CD4-positive, alpha-beta T cell treated with Interleukin-6 at 100 ng/mL for 8 hours (primary cell): ENCODE data around the gene PDIK1L.

ENCODE experiments used
- DNase-seq: peaks from one replicate; pipeline ENCODE4 v3.0.0-alpha.2; 2020; ENCODE audit warnings: mixed read lengths, low spot score

The PDIK1L gene

GRCh38 chr1:26111530-26112406 is at the start of gene PDIK1L:
TSS of gene PDIK1L (plus strand) at chr1:26111824. CDS start at chr1:26114309, 2,485 bp downstream.
- peak; percentile 92 for DNase-seq

DNA sequence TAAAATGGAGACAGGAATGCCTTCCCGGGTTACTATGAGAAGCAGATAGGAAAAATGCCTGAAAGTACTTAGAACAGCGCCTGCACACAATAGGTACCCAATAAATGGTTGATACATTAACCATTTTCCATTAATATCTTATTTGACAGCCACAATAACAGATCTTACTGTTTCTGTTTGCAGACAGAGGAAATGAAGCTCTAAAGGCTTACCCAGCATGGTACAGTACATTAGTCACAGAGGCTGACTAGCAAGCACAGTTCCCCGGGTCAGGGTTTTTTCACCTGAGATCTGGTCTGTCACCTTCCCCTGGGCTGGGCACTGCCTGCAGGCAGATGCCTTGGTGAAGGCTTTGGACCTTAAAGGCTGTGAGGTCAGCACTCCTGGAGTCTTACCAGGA is 47.1 kb upstream of the PDIK1L start:
- no peak for DNase-seq

- no peak for DNase-seq
These were observed 45.5 kb upstream of the PDIK1L start for GRCh38 chr1:26066160-26066559.

- no peak for DNase-seq
These were observed 44.8 kb upstream of the PDIK1L start for GRCh38 chr1:26066857-26067256.

GRCh38 chr1:26067432-26067911 is 44.2 kb upstream of the PDIK1L start, which contains the start of gene TRIM63:
TSS of gene TRIM63 (minus strand) at chr1:26067630. CDS start at chr1:26067494, 136 bp downstream.
- DNase-seq = no peak

- DNase-seq = no peak
These were observed 41.7 kb upstream of the PDIK1L start for GRCh38 chr1:26069941-26070295.

DNA sequence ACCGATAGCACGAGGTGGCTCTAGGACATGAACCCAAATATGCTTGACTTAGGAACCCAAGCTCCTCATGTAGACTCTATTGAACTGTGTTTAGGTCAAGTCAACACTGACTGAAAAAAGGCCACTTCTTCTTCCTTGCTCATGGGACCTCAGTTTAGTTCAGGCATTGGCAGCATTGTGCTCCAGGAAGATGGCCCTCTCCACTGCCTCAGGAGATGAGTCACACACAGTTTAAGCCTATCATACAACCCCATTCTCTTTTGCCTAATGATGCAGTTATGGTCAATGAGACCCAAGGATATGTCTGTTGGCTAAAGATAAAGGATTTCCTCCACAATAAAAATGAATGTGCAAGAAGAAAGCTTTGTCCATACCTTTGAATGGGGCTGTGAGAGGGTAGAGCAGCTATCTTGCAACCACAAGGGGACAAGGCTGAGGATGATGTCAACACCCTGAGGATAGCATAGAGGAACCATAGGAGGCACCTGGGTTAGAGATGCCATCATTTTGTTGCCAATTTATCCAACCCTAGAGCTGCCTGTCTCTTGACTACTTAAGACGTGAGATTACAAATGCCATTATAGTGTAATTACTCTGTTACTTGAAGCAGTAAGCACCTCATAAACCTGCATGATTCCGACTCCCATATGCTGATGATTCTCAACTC is 41.2 kb upstream of the PDIK1L start:
- DNase-seq = no peak

DNA sequence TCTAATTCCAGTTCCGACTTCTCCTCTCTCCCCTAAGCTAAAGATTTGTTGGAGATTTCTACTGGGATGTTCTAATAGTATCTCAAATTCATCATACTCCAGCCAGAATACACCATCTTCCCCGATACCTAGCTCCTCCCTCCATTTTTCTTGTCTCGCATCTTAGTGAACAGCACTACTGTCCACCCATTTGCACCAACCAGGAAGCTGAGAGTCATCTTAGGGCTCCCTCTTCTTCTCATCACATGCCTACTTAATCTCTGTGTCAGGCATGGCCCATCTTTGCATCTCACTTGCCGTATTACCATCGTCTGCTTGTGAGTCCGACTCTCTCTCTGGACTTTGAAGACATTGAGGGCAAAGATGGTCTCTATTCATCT is 40.7 kb upstream of the PDIK1L start:
- DNase-seq = no peak

GRCh38 chr1:26072305-26072704 is 39.3 kb upstream of the PDIK1L start:
- no peak for DNase-seq

DNA sequence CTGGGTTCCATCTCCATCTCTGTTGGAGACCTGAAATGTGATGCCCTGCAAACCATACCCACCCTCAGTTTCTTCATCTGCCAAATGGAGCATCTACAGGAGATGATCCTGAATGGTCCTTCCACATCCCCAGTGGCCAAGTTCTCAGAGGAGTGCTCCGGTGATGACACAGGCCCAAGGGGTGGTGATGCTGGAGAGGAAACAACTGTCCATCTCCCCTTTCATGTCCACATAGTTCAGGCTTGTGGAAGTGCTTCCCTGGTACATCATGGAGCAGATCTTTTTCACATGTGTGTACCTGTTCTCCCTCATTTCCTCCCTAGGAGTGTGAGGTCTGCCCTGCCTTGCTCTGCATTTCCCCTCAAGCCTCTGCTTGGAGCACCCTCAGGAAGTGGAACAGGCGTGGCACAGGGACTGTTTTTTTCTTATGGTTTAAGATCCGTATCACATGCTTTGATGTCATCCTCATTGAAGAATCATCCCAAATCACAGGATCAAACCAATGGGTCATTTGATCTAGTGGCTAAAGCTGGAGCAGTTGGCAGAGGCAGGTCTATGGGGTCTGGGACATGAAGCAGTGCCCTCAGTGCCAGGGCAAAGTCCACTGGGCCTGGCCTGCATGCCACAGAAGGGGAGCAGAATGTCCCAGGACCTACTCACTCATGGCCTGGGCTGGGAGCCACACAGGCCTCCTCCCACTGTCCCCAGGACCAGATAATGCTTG is 36.0 kb upstream of the PDIK1L start:
- no peak for DNase-seq

- DNase-seq = no peak
These were observed 34.1 kb upstream of the PDIK1L start for GRCh38 chr1:26077524-26077923.

GRCh38 chr1:26078286-26079177 is 33.1 kb upstream of the PDIK1L start:
- no peak for DNase-seq

DNA sequence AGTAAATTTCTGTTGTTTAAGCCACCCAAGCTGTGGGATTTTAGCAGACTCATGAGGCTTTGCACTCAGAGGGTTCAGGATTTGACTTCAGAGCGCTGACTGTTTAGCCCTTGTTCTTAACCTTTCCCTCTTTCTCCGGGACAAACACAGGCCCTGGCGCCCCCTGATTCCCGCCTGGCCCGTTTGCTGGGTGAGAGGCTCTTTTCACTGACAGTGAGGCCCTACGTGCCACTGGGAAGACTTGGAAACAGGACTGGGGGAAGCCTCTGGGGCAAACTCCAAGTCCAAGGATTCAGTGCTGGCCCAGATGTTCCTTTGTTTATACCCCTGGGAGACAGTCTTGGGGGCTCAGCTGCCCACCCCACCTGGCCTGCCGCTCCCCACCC is 32.5 kb upstream of the PDIK1L start:
- no peak for DNase-seq

- DNase-seq = no peak
These were observed 31.4 kb upstream of the PDIK1L start for GRCh38 chr1:26079960-26080814.

DNA sequence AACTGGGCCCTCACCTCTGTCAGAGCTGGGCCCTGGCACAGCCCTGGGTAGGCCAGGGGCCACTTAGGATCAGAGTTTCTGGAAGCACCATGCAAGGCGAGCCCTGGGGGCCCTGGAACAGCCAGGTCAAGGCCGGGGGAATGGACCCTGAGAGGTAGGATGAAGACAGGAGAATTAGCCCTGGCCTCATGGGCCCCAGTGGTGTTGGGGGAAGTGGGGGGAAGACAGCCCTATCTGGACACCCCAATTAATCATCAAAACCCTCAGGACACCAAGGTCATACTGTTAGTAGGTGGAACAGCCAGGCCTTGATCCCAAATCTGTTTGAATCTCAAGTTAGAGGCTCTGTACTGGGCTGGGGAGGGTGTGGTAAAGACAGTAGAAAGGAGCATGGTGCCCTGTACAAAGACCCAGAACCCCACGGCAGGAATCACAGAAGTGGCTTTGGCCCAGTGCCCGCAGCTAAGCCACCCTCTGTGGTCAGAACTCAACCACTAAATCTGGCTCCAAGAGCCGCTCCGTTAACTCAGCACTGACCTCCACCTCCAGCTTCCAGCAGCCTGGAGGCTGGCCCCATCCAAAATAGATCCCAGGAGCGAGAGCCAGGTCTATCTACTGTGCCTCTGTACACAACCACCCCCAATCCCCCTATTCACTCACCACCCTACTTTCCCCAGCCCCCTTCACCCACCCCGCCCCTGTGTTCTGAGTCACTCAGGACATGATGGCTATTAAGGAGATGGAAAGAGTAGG is 30.2 kb upstream of the PDIK1L start:
- DNase-seq = no peak

DNA sequence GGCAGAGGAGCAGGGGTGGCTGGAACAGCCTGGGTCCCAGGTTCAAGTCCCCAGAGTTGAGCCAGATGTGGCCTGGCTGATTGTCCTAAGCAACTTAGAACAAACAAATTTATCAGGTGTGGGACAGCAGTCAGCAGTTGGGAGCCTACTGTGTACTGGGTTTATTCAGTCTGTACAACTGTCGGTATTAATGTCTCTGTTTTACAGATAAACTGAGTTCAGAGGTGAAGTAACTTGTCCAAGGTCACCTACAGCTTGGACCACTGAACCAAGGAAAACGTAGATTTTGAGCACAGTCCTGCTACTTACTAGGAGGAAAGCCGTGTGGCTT is 29.6 kb upstream of the PDIK1L start:
- no peak for DNase-seq

GRCh38 chr1:26083208-26083607 is 28.4 kb upstream of the PDIK1L start:
- no peak for DNase-seq

DNA sequence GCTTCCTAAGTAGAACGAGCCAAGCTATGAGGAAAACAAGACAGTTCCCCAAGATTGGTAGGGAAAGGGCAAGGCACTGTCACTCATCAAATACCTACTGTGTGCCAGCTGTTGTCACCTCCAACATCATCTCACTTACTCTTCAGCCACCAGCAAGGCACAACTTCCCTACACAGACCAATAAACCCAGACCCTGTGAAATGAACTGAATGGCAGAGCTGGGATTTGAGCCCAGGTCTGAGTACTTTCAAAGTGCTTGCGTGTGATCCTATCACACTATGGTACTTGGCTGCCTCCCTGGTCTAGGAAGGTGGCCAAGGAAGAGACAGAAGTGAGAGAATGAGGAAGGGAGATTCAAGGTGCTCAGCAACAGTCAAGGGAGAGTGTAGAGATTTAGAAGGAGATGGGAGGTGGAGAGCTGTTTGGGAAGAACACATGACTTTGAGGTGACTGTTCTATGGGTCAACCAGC is 27.5 kb upstream of the PDIK1L start:
- no peak for DNase-seq

DNA sequence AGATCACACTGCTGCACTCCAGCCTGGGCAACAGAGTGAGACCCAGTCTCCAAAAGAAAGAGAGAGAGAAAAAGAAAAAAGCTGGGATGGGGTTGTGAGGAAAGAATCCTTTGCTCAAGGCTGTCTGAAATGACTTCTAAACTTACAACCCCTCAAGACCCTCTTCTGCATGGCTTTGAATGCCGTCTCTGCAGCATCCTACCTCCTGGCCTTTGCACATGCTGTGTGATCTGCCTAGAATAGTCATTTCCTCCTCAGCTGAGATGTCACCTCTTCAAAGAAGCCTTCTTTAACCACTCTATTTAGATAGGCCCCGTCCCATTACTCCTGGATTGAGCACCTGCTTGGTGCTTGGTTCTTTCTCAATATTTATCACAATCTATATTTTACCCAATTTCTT is 26.8 kb upstream of the PDIK1L start:
- DNase-seq = no peak

DNA sequence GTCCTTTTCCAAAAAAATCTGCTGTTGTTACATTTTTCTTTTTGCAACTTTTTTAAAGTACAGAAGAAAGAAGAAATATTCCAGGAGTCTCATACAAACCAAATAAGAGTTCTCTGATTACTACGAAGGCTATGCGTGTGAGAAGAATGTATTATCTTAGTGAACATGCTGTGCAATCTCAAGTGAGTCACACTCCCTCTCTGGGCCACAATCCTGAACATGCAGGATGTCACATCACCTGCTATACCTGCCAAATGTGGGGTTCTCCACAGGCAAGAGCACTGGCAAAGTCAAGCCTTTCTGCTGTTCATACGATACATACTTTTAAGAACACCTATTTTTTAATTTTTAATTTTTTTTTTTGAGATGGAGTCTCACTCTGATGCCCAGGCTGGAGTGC is 22.5 kb upstream of the PDIK1L start:
- DNase-seq = no peak
